Muscle of leg (tissue), 11 donors: ENCODE measurements around the gene USP48. TPM values are rescaled to one million over a fixed set of nuclear protein-coding genes. Genes with fewer than 3 reads are reported as not detected.

ENCODE experiments used
- DNase-seq: peaks from one replicate; pipeline ENCODE4 v3.0.0; 2013
- H3K27ac ChIP-seq: one replicate; pipeline ENCODE4 v1.5.1; 2013; ENCODE audit warnings: mild to moderate bottlenecking, low read length, control low read depth
- H3K27me3 ChIP-seq: one replicate; pipeline ENCODE4 v1.6.1; 2013; ENCODE audit warnings: low read length; ENCODE audit not compliant: control insufficient read depth, insufficient read depth
- H3K36me3 ChIP-seq: one replicate; pipeline ENCODE4 v1.6.1; 2013; ENCODE audit warnings: low read length; ENCODE audit not compliant: control insufficient read depth, insufficient read depth
- H3K4me1 ChIP-seq: one replicate; pipeline ENCODE4 v1.6.1; 2013; ENCODE audit warnings: low read length; ENCODE audit not compliant: control insufficient read depth, insufficient read depth
- H3K4me3 ChIP-seq: one replicate; pipeline ENCODE4 v1.5.1; 2013; ENCODE audit warnings: low read length, control low read depth
- H3K9me3 ChIP-seq: replicated peaks from 2 replicates; pipeline ENCODE4 v1.6.1; 2013; ENCODE audit warnings: low read depth, low read length; ENCODE audit not compliant: control insufficient read depth
- WGBS: methylation state at CpG from one replicate; pipeline ENCODE4 v1.1.5; 2013; ENCODE audit warnings: missing lambda C conversion rate; ENCODE audit not compliant: insufficient coverage; 5-methylcytosine and 5-hydroxymethylcytosine counted together
- polyA plus RNA-seq, 8 donors: library from polyadenylated mRNA; unstranded; fragments of 120-200 nt; gene quantifications; one replicate each; pipeline versions ENCODE4 v1.2.1 to v1.2.3, GENCODE V29; 2013; ENCODE audit warnings: inconsistent platforms in 1 of 8, low replicate concordance in 1 of 8; ENCODE audit not compliant: insufficient read length in 8 of 8, insufficient read depth in 1 of 8
- total RNA-seq: library from RNA; stranded (reverse); fragments of 120-200 nt; gene quantifications from one replicate; pipeline ENCODE4 v1.2.4, GENCODE V29; 2013

The USP48 gene
- total and polyA plus RNA-seq, 9 donors, result 29.3 to 56.6 (median 43.3) TPM

DNA sequence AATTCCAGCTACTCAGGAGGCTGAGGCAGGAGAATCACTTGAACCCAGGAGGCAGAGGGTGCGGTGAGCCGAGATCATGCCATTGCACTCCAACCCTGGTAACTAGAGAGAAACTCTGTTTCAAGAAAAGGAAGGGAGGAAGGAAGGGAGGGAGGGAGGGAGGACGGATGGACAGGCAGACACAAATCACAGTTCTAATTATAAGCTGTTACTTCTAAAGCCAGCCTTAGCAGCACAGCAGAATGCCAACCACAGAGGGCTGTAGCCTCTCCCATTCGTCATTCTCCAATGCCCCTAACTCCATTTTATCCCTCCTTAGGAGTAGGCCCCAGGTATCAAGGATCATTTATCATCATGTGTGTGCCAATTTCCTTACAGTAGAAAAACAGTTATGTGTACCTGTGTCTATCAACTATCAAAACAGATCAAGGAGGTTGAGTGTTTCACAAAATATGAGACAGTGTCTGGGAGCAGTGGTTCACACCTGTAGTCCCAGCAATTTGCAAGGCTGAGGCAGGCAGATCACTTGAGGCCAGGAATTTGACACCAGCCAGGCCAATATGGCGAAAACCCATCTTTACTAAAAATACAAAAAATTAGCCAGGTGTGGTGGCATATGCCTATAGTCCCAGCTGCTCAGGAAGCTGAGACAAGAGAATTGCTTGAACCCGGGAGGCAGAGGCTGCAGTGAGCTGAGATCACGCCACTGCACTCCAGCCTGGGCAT is 19.1 kb downstream of the USP48 start:
- Histone ChIP-seq H3K27me3 (no peaks in the 10 kb centered on the region), H3K36me3 (no peaks in the 10 kb centered on the region), H3K4me1 (peaks cover 11% of the 10 kb centered on the region), H3K27ac (no peak overlapping the region), H3K9me3 (no peaks in the 10 kb centered on the region), H3K4me3 (no peak overlapping the region)
- DNase-seq, result no peak
- WGBS, result 71% methylated on average over 3 of the region's 7 CpGs

DNA sequence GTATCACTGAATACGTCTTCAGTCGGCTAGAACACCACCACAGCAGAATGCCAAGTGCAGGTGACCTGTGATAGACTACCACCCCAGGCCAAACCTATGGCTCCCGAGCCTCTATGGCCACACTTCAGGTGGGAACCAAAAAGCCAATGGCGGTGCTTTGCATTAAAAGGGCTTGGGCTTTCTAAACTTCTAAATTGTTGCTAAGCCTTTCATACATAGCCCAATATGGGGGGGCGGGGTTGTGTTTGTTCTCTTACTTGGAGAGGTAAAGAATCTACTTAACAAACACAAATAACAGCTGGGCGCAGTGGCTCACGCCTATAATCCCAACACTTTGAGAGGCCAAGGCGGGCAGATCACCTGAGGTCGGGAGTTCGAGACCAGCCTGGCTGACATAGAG is 19.7 kb downstream of the USP48 start:
- no peak overlapping the region for H3K4me3 ChIP-seq
- no peaks in the 10 kb centered on the region for H3K36me3 ChIP-seq
- no peak for DNase-seq
- no peak overlapping the region for H3K27ac ChIP-seq
- 72% methylated on average over 2 of the region's 10 CpGs for WGBS
- peaks cover 11% of the 10 kb centered on the region for H3K4me1 ChIP-seq
- no peaks in the 10 kb centered on the region for H3K27me3 ChIP-seq
- H3K9me3 ChIP-seq, result no peaks in the 10 kb centered on the region

DNA sequence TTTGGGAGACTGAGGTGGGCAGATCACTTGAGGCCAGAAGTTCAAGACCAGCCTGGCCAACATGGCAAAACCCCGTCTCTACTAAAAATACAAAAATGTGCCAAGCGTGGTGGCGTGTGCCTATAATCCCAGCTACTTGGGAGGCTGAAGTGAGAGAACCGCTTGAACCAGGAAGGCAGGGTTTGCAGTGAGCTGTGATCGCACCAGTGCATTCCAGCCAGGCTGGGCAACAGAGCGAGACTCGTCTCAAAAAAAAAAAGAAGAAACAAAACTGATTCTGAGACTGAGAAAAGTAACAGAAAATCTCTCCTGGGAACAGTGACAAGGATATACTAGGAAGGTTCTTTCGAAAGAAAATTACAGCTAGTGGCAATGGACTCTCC is 20.9 kb downstream of the USP48 start:
- Histone ChIP-seq H3K27ac (no peak overlapping the region), H3K36me3 (no peaks in the 10 kb centered on the region), H3K9me3 (no peaks in the 10 kb centered on the region), H3K27me3 (no peaks in the 10 kb centered on the region), H3K4me3 (no peak overlapping the region), H3K4me1 (peaks cover 11% of the 10 kb centered on the region)
- DNase-seq, result no peak
- WGBS, result 94% methylated on average over 4 of the region's 8 CpGs

DNA sequence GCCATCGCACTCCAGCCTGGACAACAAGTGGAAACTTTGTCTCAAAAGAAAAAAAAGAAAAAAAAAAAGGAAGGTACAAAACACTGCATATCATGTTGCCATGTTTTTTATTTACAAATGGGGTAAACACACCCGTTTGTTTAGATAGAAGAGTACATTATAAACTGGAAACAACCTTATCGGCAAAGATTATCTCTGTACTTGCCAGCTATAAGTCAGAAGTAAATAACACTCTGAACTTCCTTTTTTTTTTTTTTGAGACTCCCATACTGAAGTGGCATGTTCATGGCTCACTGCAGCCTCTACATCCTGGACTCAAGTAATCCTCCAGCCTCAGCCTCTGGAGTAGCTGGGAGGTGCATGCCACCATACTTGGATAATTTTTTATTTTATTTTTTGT is 21.9 kb downstream of the USP48 start:
- Histone ChIP-seq H3K27me3 (no peaks in the 10 kb centered on the region), H3K4me1 (peaks cover 11% of the 10 kb centered on the region), H3K27ac (no peak overlapping the region), H3K36me3 (peaks cover 4% of the 10 kb centered on the region), H3K4me3 (no peak overlapping the region), H3K9me3 (no peaks in the 10 kb centered on the region)
- 83% methylated on average over 1 of the region's 3 CpGs for WGBS
- DNase-seq, result no peak

DNA sequence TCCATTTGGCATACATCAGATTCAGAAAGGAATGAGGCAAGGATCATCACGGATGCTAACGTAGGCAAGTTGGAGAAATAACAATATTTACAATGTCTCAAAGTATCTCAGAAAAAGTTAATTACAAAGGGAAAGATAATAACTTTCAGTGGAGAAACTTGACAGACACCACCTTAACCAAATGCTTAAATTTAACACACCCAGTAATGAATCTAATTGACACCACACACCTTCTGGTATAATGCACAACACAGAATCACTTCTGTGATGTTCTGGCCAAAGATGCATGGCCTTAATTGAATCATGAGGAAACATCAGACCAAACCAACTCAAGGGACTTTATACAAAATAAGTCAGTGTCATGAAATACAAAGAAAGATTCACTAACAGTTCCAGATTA is 23.1 kb downstream of the USP48 start:
- H3K4me1 ChIP-seq, result peaks cover 6% of the 10 kb centered on the region
- no peaks in the 10 kb centered on the region for H3K27me3 ChIP-seq
- H3K27ac ChIP-seq, result no peak overlapping the region
- peaks cover 15% of the 10 kb centered on the region for H3K36me3 ChIP-seq
- H3K9me3 ChIP-seq, result no peaks in the 10 kb centered on the region
- no peak for DNase-seq
- H3K4me3 ChIP-seq, result no peak overlapping the region
- no CpG with 5 or more reads among the region's 2 CpGs for WGBS

DNA sequence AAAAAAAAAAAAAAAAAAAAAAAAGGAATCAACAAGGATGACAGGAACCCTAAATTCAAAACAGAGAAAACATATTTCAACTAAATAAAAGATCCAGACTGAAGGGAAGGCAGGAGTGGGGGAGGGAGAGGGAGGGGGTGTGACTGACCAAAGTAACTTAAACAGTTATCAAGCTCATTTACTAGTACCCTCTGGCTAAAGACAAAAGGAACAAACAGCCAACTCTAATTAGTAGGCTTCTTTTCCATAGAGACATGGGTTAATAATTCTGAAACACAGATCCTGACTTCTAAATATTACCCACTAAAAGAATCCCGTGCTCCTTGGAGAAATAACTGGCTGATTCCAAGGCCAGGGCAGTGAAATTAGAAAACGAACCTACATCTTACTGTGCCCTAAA is 23.8 kb downstream of the USP48 start:
- no peaks in the 10 kb centered on the region for H3K27me3 ChIP-seq
- no CpG with 5 or more reads among the region's 2 CpGs for WGBS
- H3K27ac ChIP-seq, result no peak overlapping the region
- no peak for DNase-seq
- H3K9me3 ChIP-seq, result no peaks in the 10 kb centered on the region
- H3K36me3 ChIP-seq, result peaks cover 21% of the 10 kb centered on the region
- no peak overlapping the region for H3K4me3 ChIP-seq
- peaks cover 3% of the 10 kb centered on the region for H3K4me1 ChIP-seq

DNA sequence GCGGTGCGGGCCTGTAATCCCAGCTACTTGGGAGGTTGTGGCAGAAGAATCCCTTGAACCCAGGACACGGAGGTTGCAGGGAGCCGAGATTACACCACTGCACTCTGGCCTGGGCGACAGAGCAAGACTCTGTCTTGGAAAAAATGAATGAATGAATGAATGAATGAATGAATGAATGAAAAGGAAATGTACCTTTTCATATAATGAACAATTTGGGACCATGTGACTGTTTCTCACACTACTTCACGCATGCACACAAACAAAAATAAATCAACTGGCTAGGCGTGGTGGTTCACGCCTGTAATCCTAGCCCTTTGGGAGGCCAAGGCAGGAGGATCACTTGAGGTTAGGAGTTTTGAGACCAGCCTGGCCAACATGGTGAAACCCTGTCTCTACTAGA is 24.3 kb downstream of the USP48 start:
- no peak for DNase-seq
- peaks cover 27% of the 10 kb centered on the region for H3K36me3 ChIP-seq
- H3K9me3 ChIP-seq, result no peaks in the 10 kb centered on the region
- no peak overlapping the region for H3K4me3 ChIP-seq
- no peak overlapping the region for H3K27ac ChIP-seq
- 96% methylated on average over 4 of the region's 8 CpGs for WGBS
- no peaks in the 10 kb centered on the region for H3K27me3 ChIP-seq
- no peaks in the 10 kb centered on the region for H3K4me1 ChIP-seq

DNA sequence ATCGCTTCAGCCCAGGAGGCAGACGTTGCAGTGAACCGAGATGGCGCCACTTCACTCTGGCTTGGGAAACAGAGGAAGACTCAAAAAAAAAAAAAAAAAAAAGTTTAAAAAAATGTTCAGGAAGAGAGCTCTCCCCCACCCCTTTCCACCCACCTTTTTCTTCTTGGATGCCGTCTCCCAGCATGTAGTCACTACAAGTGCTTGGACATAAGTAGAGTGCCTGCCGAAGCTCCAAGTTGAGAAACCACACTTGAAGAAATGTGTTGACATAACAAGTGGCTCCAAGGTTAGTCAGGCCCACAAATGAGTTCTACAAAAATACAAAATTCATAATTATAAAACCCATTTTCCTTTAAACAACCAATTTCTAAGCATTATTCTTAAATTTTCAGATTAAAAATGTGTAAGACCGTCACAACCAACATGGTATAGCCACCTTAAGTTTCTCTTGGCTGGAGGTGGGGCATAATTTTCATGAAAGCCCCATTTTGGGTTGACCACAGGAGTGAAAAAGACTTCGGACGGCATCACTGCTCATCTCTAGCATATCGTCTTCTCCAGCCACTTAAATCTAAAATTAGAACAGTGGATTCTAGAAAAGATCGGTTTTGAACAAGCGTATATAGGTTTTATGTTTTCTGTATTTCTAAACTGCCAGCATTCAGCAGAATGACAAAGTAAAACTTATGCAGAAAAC is 26.4 kb downstream of the USP48 start:
- no peaks in the 10 kb centered on the region for H3K4me1 ChIP-seq
- no peak overlapping the region for H3K27ac ChIP-seq
- no peak overlapping the region for H3K4me3 ChIP-seq
- H3K27me3 ChIP-seq, result no peaks in the 10 kb centered on the region
- no peak for DNase-seq
- no CpG with 5 or more reads among the region's 12 CpGs for whole genome bisulfite sequencing
- peaks cover 43% of the 10 kb centered on the region for H3K36me3 ChIP-seq
- H3K9me3 ChIP-seq, result no peaks in the 10 kb centered on the region

DNA sequence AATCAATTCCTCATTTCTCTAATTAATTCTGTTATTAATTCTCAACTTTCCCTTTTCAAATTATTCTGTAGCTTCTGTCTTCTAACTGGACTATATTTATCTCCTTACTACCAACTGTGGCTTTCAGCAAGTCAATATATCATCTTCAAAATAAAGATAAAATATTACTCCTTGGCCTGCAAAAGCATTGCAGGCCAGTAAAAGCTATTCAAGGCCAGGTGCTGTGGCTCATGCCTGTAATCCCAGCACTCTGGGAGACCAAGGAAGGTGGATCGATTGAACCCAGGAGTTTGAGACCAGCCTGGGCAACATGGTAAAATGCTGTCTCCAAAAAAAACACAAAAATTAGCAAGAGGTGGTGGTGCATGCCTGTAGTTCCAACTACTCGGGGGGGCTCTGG is 27.9 kb downstream of the USP48 start:
- Histone ChIP-seq H3K4me1 (no peaks in the 10 kb centered on the region), H3K9me3 (no peaks in the 10 kb centered on the region), H3K36me3 (peaks cover 49% of the 10 kb centered on the region), H3K27ac (no peak overlapping the region), H3K4me3 (no peak overlapping the region), H3K27me3 (no peaks in the 10 kb centered on the region)
- DNase-seq, result no peak
- 100% methylated on average over 1 of the region's 2 CpGs for WGBS

DNA sequence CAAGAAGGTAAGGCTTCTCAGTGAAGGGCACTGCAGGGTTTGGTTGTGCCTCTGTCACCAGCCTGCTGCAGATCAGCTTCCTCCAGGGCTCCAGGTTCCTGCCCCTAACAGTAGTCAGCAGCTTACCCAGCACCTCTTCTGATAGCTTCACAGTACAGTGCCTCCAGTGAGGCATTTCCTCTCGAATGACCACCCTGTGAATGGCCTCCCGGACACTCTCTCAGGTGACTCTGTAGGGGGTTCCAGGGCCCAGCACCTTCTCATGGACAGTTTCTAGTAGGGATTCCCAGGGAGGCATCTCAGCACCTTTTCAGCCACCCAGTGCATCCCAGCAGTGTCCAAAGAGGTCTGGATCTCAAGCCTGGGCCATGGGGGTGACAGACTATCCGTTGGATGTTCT is 28.4 kb downstream of the USP48 start:
- Histone ChIP-seq H3K4me1 (no peaks in the 10 kb centered on the region), H3K27me3 (no peaks in the 10 kb centered on the region), H3K27ac (no peak overlapping the region), H3K36me3 (peaks cover 49% of the 10 kb centered on the region), H3K9me3 (no peaks in the 10 kb centered on the region), H3K4me3 (no peak overlapping the region)
- no peak for DNase-seq
- WGBS, result 100% methylated on average over 1 of the region's 3 CpGs
